Measurements from ENCODE around the gene ZNF775. TPM values are rescaled to one million over a fixed set of nuclear protein-coding genes. Genes with fewer than 3 reads are reported as not detected.

Gene ZNF775
- total RNA-seq, 4 donors from 2014 or later: 1.2 to 2.3 (median 1.8) TPM

DNA sequence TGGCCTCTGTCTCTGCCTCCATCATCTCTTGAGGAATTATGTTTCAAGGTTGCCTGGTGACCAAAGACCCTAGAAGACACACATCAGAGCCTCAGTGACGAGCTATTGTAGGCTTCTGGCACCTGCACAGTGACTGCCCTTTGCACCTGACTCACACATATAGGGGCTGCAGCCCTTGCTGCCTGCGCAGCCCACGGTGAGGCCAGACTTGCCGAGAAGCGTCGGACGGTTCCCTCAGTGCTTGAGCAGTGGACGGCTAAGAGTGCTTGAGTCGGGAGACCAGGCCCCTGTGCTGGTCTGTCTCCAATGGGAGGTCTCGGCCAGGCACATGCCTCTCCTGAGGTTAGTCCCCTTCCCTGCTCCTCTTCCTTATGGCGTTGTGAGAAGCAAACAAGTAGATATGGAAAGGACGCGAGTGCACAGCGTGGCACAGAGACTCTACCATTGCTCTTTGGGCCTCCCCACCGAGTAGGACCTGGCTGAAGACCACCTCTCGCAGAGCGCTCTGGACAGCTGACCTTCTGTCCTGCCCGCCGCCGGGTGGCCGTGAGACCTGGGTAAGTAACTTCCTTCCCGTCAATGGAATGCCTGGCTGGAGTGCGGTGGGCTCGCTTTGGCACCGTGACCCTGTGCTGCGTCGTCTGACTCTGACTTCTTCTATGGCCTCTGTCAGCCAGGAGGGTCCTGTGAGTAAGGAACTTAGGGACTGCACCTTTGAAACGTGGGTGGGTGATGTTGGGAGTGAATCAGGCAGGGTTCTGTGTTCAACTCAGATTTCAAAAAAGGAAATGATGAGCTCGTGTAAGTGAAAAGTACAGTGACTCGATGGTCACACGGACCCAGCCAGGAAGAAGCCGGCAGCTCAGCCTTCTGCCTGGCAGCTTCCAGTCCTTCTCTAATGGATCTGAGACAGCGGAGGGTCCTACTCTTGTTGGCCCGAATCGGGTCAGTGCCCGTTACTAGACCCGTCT lies 33.7 kb downstream of the ZNF775 start:
- peaks cover 0 to 11% (median 3%) of the 10 kb centered on the region in 3 donors for H3K4me1 ChIP-seq
- H3K9me3 ChIP-seq: no peaks in the 10 kb centered on the region
- intact Hi-C loops (cut with DNase I): no loop called here
- 72 to 80% methylated on average over 16 to 18 of the region's 37 CpGs for WGBS, 2 donors
- H3K4me3 ChIP-seq: no peak overlapping the region
- peaks cover 0 to 9% (median 0%) of the 10 kb centered on the region in 3 donors for H3K36me3 ChIP-seq
- H3K27ac ChIP-seq: no peak overlapping the region
- no peaks in the 10 kb centered on the region for H3K27me3 ChIP-seq
- TF ChIP-seq, protein P1, sequence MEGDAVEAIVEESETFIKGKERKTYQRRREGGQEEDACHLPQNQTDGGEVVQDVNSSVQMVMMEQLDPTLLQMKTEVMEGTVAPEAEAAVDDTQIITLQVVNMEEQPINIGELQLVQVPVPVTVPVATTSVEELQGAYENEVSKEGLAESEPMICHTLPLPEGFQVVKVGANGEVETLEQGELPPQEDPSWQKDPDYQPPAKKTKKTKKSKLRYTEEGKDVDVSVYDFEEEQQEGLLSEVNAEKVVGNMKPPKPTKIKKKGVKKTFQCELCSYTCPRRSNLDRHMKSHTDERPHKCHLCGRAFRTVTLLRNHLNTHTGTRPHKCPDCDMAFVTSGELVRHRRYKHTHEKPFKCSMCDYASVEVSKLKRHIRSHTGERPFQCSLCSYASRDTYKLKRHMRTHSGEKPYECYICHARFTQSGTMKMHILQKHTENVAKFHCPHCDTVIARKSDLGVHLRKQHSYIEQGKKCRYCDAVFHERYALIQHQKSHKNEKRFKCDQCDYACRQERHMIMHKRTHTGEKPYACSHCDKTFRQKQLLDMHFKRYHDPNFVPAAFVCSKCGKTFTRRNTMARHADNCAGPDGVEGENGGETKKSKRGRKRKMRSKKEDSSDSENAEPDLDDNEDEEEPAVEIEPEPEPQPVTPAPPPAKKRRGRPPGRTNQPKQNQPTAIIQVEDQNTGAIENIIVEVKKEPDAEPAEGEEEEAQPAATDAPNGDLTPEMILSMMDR (IDR thresholded peaks at IDR 0.05): no peak
- no peak for TF ChIP-seq POLR2A (IDR thresholded peaks at IDR 0.05)
- no peak for DNase-seq

DNA sequence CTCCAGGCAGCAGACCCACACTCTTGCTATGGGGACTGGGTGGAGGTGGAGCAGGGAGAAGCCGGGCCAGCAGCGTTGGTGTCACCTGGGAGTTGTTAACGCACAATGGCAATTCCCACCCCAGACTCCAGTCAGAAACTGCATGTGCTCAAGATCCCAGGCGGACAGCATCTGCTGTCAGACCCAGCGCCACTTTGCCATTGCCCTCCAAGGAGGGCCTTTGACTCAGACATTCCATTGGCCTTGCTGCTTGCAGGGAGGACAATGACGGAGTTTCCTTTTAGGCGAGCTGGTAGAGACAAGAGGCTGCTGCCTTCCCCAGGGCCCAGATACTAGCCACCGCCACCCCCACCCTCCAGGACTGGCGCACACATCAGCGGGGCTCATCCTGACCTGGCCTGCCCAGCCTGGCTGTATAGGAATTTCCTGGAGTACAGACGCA lies 34.5 kb downstream of the ZNF775 start:
- H3K9me3 ChIP-seq: no peaks in the 10 kb centered on the region
- H3K4me3 ChIP-seq: no peak overlapping the region
- peaks cover 0 to 11% (median 3%) of the 10 kb centered on the region in 3 donors for H3K4me1 ChIP-seq
- H3K27me3 ChIP-seq: no peaks in the 10 kb centered on the region
- no peak overlapping the region for H3K27ac ChIP-seq
- intact Hi-C loops (cut with DNase I): no loop called here
- no peak for DNase-seq
- H3K36me3 ChIP-seq: no peaks in the 10 kb centered on the region
- TF ChIP-seq, protein P1 (IDR thresholded peaks at IDR 0.05): no peak
- no peak for TF ChIP-seq POLR2A (IDR thresholded peaks at IDR 0.05)
- WGBS, 2 donors: 88 to 94% methylated on average over 5 to 6 of the region's 11 CpGs

DNA sequence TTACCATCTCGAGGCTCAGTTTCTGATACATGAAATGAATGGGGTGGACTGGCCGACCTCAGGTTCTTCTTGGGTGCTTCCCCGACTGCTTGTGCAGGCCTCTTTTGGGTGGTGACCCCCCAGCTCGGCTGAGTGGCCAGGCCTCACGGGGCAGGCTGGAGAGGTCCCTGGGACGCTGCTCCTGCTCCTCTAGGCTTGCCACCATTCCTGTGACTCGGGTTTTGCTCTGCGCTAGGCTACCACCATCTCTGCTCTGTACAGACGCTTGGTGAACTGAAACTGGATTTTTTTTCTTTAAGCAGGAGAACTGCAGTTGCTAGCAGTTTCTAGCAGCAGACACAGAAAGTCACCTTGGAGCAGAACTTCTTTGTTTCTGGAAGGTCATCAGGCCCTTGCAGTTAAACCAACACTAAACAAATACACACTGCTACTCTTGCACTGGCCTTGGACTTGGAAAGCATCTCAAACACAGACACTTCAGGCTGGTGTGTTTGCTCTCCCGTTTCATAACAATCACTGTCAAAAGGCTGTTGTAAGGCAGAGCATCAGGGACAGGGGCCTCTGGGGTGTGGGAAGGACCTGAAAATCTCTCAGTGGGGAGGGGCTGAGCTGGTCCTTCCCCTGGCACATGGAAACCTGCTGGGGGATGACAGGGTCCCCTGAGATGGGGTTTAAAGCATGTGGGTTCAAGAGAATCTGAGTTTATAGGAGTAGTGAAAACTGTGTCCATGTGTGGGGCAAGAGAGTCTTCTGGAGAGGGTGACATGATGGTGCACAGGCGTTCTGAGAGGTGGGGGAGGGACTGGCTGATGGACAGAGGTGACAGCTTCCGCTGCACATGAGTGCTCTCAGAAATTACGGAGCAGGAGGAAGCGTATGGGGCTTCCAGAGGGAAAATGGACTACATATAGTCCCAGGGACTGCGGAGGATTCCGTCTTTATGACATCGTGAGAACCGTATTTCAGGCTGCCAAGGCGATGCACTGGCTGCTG lies 36.3 kb downstream of the ZNF775 start:
- no peak for TF ChIP-seq POLR2A (IDR thresholded peaks at IDR 0.05)
- TF ChIP-seq, protein P1 (IDR thresholded peaks at IDR 0.05): no peak
- intact Hi-C loops (cut with DNase I): no loop called here
- no peak for DNase-seq
- no peaks in the 10 kb centered on the region for H3K9me3 ChIP-seq
- no peaks in the 10 kb centered on the region for H3K36me3 ChIP-seq
- 83 to 90% methylated on average over 13 to 15 of the region's 19 CpGs for WGBS, 2 donors
- H3K4me3 ChIP-seq: no peak overlapping the region
- no peaks in the 10 kb centered on the region for H3K27me3 ChIP-seq
- H3K27ac ChIP-seq: no peak overlapping the region
- peaks cover 0 to 11% (median 3%) of the 10 kb centered on the region in 3 donors for H3K4me1 ChIP-seq

GRCh38 chr7:150417239-150417638 lies 38.1 kb downstream of the ZNF775 start:
- 95 to 96% methylated on average over 8 to 10 of the region's 10 CpGs for WGBS, 2 donors
- peaks cover 0 to 8% (median 0%) of the 10 kb centered on the region in 3 donors for H3K4me1 ChIP-seq
- intact Hi-C loops (cut with DNase I): no loop called here
- DNase-seq: no peak
- TF ChIP-seq POLR2A (IDR thresholded peaks at IDR 0.05): no peak
- TF ChIP-seq, protein P1 (IDR thresholded peaks at IDR 0.05): no peak
- no peak overlapping the region for H3K27ac ChIP-seq
- no peaks in the 10 kb centered on the region for H3K9me3 ChIP-seq
- no peaks in the 10 kb centered on the region for H3K36me3 ChIP-seq
- H3K4me3 ChIP-seq: no peak overlapping the region
- no peaks in the 10 kb centered on the region for H3K27me3 ChIP-seq

Data from esophagus squamous epithelium (tissue), 5 donors.